Eye (tissue), 1 donor: ENCODE data around the gene AOX1.
"Not testable (repeated sequence)": the region's sequence is repeated elsewhere in the genome, so short reads cannot be mapped to it uniquely, and the experiment has no call there.

Source experiments
- DNase-seq: peaks from one replicate; pipeline ENCODE4 v3.0.0-alpha.2; 2015

AOX1 gene

GRCh38 chr2:200585730-200586643 is at the start of gene AOX1:
Gene AOX1, plus strand, starts transcription at chr2:200586014. Its CDS starts 95 bp downstream, at chr2:200586109.
- DNase-seq, result peak; percentile 81

- no peak for DNase-seq
These were observed 47.7 kb upstream of the AOX1 start for GRCh38 chr2:200538139-200538538.

- DNase-seq, result no peak
These were observed 45.0 kb upstream of the AOX1 start for GRCh38 chr2:200540793-200541192.

GRCh38 chr2:200566596-200566995 is 19.2 kb upstream of the AOX1 start:
- DNase-seq, result not testable (repeated sequence)

GRCh38 chr2:200567932-200568331 is 17.9 kb upstream of the AOX1 start:
- no peak for DNase-seq

- DNase-seq, result no peak
These were observed 9.9 kb upstream of the AOX1 start for GRCh38 chr2:200575957-200576356.

- DNase-seq, result no peak
These were observed 8.8 kb upstream of the AOX1 start for GRCh38 chr2:200577027-200577426.

- DNase-seq, result no peak
These were observed 7.0 kb upstream of the AOX1 start for GRCh38 chr2:200578778-200579177.

GRCh38 chr2:200584639-200585038 is 1.2 kb upstream of the AOX1 start:
- no peak for DNase-seq

GRCh38 chr2:200585340-200585729 is 479 bp upstream of the AOX1 start:
- DNase-seq, result no peak

- no peak for DNase-seq
These were observed 796 bp downstream of the AOX1 start for GRCh38 chr2:200586644-200586975.

GRCh38 chr2:200587007-200587616 is 1.3 kb downstream of the AOX1 start:
- no peak for DNase-seq

GRCh38 chr2:200588076-200588678 is 2.4 kb downstream of the AOX1 start:
- DNase-seq, result no peak

GRCh38 chr2:200590090-200590489 is 4.3 kb downstream of the AOX1 start:
- DNase-seq, result no peak

GRCh38 chr2:200591308-200591707 is 5.5 kb downstream of the AOX1 start:
- DNase-seq, result no peak

GRCh38 chr2:200592406-200593075 is 6.7 kb downstream of the AOX1 start:
- DNase-seq, result no peak

GRCh38 chr2:200593905-200594304 is 8.1 kb downstream of the AOX1 start:
- no peak for DNase-seq

- no peak for DNase-seq
These were observed 10.1 kb downstream of the AOX1 start for GRCh38 chr2:200595913-200596312.

GRCh38 chr2:200596774-200597570 is 11.2 kb downstream of the AOX1 start:
- DNase-seq, result no peak

GRCh38 chr2:200599206-200599605 is 13.4 kb downstream of the AOX1 start:
- DNase-seq, result no peak

GRCh38 chr2:200600549-200601225 is 14.9 kb downstream of the AOX1 start:
- DNase-seq, result no peak

GRCh38 chr2:200602584-200602983 is 16.8 kb downstream of the AOX1 start:
- no peak for DNase-seq
